NCI-H128 (cell line): Measurements from ENCODE around the gene PIAS2.
"Not testable (repeated sequence)": the region's sequence is repeated elsewhere in the genome, so short reads cannot be mapped to it uniquely, and the experiment has no call there.

Experiments used
- DNase-seq: peaks from one replicate; lab custom pipeline; 2025; ENCODE audit not compliant: unreplicated experiment; lab: John Stamatoyannopoulos, UW

PIAS2 gene

DNA sequence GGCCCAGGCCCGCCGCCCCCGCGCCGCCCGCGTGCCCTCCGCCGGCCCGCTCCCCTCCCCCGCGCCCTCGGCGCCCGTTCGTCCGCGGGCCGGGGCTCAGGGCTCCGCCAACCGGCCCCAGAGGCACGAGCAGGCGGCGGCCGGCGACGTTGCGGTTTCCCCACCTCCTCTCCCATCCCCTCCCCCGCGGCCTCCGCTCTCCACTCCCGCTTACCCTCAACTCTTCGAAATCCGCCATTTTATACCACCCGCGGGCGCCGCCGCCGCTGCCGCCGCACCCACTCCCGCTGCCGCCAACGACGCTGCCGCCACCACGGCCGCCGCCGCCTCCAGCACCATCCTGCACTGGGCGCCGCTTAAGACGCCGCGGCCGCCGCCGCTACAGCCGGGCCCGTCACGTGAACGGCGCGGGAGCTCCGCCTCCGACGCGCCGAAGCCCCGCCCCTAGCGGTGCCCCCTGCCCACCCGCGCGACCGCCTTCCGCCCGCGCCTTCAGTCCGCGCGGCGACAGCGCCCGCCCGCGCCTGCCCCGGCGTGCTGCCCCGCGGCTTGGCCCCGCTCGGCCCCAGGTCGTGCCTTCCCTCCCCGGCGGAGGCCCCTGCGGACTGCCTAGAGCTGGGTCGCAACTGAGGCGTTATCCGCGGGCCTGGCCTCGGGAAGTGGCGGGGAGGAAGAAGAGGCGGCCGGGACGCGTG, at the start of gene PIAS2, which contains the start of gene KATNAL2:
Gene PIAS2 (minus strand): TSS at position 400 of the 695 bp plus-strand sequence. CDS start 162 bp downstream, at position 238.
Gene KATNAL2 (plus strand): TSS at position 495 of the 695 bp plus-strand sequence. CDS start 29,271 bp downstream, outside the sequence.
- DNase-seq = peak; percentile 82

DNA sequence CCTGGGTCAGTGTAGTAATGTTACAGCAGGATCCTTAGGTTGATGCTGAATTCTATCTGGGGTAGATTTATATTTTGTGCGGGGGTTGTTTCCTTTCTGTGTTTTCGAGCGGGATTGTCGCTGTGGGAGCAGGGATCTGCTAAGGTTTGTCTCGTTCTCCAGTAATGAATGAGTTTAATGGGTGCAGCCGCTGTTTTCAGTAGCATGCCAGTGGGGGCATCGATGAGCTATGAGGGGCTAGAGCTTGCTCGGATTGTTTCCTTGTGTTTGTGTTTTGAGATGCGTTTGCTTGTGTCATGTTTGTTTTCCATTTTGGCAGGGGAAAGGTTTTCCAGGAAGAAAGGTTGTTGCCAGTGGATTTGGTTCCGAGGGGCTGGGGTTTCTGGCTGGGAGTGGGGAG, 49.0 kb upstream of the PIAS2 start:
- not testable (repeated sequence) for DNase-seq

GRCh38 chr18:46964579-46965293, 47.4 kb upstream of the PIAS2 start:
- DNase-seq = not testable (repeated sequence)

GRCh38 chr18:46963656-46964578, 46.6 kb upstream of the PIAS2 start:
- DNase-seq = not testable (repeated sequence)

DNA sequence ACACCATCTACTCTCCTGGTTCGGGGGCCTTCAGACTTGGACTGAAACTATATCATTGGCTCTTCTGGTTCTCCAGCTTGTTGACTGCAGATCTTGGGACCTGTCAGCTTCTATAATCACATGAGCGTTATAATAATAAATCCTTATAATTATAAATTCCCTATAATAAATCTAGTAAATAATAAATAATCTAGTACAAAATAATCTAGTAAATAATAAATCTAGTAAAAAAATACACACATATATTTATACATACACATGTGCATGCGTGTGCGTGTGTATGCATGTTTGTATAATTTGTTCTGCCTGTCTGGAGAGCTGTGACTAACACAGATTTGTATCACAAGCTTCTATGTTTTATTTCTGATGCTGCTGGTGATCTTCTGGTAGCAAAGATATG, 40.9 kb upstream of the PIAS2 start:
- DNase-seq = no peak

GRCh38 chr18:46953195-46953594, 35.9 kb upstream of the PIAS2 start:
- DNase-seq = no peak

DNA sequence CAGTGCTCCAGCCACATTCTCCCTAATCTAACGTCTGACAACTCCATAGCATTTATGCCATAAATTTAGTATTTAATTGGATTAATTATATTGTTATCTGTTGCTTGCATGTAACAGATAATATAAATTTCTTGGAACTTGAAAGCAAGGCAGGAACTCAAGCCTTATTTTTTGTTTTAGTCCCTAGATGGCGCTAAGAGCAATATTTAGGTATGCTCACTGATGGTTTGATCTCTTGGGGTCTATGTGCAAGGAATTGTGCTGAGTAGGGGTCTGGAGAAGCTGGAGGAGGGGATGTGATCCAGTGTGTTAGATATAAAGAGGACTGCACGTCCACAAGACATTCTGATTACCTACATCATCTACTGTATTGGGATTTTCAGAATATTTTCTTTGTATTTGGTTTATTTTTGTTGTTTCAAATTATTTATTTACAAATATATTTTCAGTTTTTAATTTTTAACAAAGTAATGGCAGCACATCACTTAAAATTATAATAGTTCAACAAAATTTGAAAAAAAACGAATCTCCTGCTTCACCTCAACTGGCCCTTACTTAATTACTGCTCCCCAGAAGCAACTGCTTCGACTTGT, 32.9 kb upstream of the PIAS2 start:
- no peak for DNase-seq

DNA sequence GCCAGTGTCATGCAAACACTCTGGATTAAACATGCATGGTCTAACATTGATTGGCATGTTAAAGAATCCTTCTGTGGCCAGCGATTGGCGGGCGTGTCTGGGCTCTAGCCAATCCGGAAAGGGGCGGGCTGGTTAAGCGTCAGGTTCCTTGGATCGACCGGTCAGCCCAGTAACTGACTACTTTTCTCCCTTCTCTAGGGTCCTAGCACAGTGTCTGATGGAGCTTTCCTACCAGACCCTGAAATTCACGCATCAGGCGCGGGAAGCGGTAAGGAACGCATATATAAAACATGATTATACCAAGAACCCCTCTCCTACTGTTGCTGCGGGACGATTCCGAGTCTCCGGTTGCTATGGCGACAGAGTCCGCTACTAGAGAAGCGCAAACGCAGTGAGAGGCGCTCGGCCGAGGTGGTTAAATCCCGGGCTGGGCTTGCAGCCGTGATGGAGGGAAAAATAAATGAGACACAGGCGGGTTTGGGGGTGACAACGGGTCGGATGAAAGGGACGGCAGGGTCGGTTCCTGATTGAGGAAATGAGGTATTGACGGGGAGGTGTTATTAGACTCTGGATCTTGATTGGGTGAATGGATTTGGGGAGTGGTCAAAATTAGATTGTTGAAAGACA, 29.5 kb upstream of the PIAS2 start:
- peak; percentile 74 for DNase-seq

DNA sequence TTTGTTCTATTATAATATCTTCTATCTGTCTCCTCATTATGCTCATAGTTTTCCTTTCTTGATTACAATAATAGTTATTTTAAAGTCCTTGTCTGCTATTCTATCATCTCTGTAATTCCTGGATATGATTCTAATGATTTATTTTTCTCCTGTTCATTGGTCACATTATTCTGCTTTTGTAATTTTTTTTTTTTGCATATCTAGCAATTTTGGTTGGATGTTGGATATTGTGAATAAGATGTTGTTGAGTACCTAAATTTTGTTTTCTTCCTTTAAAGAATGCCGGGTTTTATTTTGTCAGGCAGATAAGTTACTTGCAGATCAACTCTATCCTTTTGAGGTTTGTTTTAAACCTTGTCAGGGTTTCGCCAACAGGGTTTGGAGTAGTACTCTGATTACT, 25.3 kb upstream of the PIAS2 start:
- DNase-seq = no peak

- no peak for DNase-seq
Observed at GRCh38 chr18:46939998-46940571, 22.8 kb upstream of the PIAS2 start.

GRCh38 chr18:46939337-46939963, 22.1 kb upstream of the PIAS2 start:
- no peak for DNase-seq

DNA sequence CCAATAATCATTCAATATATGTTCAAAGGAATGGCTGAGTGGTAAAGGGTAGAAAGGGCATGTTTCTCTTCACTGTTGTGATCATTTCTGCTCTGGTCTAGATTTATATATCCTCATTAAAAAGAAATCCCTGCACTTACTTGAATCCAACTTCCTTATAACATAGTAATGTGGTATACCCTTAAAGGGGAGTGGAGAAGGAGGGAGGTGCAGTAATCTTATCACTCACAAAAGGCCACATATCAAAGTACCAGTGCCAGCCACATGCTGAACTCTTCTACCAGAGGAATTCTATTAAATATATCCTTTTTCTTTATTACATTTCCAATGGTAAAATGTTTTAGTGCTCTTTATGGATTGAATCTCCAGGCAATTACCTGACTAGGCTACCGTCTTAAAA, 3.3 kb upstream of the PIAS2 start:
- no peak for DNase-seq

DNA sequence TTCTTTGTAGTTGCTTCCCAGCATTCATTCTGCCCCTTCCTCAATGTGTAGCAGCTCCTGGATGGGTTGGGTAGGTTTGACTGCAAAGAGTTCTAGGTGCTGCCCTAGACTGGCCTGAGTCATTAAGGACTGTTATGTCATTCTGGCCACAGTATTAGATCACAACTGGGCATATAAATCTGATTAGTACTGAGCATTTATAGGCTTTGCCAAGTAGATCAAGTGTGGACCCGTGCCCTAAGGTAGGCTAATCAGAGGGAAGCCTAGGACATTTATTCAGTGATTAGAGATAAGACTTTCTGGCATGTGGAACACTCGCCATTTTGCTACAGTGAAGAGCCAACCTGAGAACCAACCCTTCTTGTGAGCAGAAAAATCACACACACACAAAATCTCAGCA, 2.8 kb upstream of the PIAS2 start:
- no peak for DNase-seq

GRCh38 chr18:46917803-46918600, 695 bp upstream of the PIAS2 start:
- no peak for DNase-seq

GRCh38 chr18:46916551-46917107, 678 bp downstream of the PIAS2 start:
- DNase-seq = no peak

- no peak for DNase-seq
Observed at GRCh38 chr18:46915800-46916550, 1.3 kb downstream of the PIAS2 start.

GRCh38 chr18:46910856-46911255, 6.5 kb downstream of the PIAS2 start:
- DNase-seq = no peak

DNA sequence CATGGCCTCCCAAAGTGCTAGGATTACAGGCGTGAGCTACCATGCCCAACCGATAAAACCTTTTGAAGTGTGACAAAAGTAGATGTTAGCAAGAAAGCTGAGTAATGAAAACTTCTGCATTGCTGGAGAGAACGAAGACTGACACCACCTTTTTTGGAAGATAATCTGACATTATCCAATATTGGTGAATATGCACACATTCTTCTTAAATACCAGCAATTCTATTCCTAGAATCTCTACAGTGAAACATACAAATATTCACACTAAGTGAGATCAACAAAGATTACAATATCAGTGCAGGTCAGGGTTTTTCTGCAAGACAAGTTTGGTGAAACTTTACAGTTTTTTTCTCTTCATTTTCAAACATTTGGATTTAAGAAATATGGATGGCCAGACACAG, 7.8 kb downstream of the PIAS2 start:
- no peak for DNase-seq
